RCC 7860 (cell line): ENCODE measurements around the gene NAGPA.

Experiments used
- DNase-seq: peaks from one replicate; pipeline ENCODE4 v3.0.0-alpha.2; 2015; ENCODE audit warnings: low spot score
- FAIRE-seq: peaks from 2 replicates; lab custom pipeline; 2012; peaks lifted over from hg19 to GRCh38; lab: Jason Lieb, UNC

Gene NAGPA

GRCh38 chr16:5028950-5029475 is 4.7 kb downstream of the NAGPA start:
- FAIRE-seq (no peak), DNase-seq (no peak)

DNA sequence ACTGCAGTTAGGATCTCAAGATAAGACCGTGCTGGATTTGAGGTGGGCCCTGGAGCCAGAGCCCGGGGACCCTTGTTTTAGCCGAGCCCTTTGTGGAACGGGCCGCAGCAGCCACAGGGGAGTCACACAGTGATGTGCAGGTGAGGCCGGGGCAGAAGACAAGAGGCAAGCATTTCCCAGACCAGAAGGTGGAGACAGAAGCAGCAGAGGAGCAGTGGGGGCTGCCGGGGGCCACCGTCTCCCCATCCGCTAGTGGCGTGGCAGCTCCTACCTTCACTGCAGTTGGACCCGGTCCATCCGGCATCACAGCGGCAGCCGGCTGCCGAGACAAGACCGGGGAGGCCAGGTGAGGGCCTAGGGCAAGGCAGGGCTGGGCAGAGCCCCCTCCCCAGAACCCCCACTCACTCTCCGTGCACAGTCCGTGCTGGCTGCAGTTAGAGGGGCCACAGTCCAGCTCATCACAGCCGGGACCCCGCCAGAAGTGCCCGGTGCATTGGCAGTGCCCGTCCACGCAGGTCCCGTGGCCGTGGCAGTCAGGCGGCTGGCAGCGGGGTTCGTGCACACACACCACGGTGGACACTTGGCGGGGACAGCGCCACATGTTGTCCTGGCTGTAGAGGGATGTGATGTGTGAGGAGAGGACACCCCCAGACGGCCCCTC is 6.0 kb downstream of the NAGPA start:
- FAIRE-seq (no peak), DNase-seq (no peak)

GRCh38 chr16:5027086-5027485 is 6.6 kb downstream of the NAGPA start:
- DNase-seq (no peak), FAIRE-seq (no peak)

- no peak for FAIRE-seq
- no peak for DNase-seq
Measured at GRCh38 chr16:5026664-5027063, 7.1 kb downstream of the NAGPA start.

- FAIRE-seq (no peak), DNase-seq (no peak)
Measured at GRCh38 chr16:5025171-5025632, 8.5 kb downstream of the NAGPA start.

- peak; percentile 15 for DNase-seq
- FAIRE-seq, result no peak
Measured at GRCh38 chr16:5024632-5025031, 9.1 kb downstream of the NAGPA start.

DNA sequence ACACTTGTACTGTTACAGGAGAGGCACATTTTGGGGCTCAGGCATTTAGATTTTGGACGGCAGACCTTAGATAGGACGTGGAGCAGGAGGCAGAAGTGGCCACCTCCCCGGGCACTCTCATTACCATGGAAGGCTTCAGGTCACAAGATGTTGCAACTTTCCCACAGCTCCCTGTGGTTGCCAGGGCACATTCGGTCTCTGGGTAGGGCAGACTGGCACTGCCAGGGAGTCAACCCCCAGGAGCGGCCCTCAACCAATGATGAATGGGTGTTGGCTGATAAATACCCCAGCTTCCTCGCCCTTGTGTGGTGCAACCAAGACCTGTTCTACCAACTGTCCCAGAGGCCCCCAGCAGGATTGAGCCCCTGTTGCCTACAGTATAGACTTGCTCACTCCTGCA is 11.2 kb downstream of the NAGPA start:
- no peak for FAIRE-seq
- no peak for DNase-seq

DNA sequence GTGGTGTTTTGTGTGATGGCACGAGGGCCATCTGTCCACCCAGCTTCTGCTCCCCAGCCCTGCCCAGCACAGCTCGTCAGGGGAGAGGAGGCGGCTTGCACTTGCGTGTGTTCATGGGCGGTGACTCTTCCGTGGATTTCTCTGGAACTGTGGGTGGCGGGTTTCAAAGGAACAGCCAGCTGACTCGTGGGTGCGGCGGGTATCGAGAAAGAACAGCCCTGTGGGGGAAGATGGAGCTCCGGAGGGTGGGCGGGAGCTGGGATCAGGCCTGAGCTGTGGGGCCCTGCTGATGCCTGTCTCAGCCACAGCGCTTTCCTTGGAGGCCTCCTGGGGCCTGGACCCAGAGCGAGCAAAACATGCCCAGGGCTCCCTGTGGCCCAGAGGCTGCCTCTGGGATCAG is 13.2 kb downstream of the NAGPA start:
- no peak for FAIRE-seq
- no peak for DNase-seq

GRCh38 chr16:5019775-5020174 is 14.0 kb downstream of the NAGPA start:
- FAIRE-seq (no peak), DNase-seq (no peak)

- DNase-seq (no peak), FAIRE-seq (no peak)
Measured at GRCh38 chr16:5018793-5019192, 14.9 kb downstream of the NAGPA start.

DNA sequence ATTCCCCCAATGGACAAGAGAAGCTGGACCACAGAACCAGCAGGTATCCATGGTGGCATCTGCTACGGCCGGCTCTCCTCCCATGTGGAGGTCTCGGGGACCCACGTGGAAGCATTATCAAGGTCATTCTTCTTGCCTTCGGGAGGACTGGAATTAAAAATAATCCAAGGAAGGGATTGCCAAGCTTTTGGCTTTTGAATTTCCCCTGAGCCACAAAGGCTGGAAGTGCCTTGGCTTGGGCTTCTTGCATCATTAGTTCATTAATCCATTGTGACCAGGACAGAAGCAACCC is 16.1 kb downstream of the NAGPA start:
- no peak for FAIRE-seq

GRCh38 chr16:5016967-5017677 is 16.6 kb downstream of the NAGPA start:
- FAIRE-seq, result no peak

More for the DNA sequence above, 16.1 kb downstream of the NAGPA start:
- DNase-seq, result no peak

GRCh38 chr16:5015887-5016286 is 17.8 kb downstream of the NAGPA start:
- no peak for FAIRE-seq
- DNase-seq, result no peak

More at GRCh38 chr16:5016967-5017677, 16.6 kb downstream of the NAGPA start:
- DNase-seq, result no peak

GRCh38 chr16:5015351-5015750 is 18.4 kb downstream of the NAGPA start:
- DNase-seq, result no peak
- no peak for FAIRE-seq

DNA sequence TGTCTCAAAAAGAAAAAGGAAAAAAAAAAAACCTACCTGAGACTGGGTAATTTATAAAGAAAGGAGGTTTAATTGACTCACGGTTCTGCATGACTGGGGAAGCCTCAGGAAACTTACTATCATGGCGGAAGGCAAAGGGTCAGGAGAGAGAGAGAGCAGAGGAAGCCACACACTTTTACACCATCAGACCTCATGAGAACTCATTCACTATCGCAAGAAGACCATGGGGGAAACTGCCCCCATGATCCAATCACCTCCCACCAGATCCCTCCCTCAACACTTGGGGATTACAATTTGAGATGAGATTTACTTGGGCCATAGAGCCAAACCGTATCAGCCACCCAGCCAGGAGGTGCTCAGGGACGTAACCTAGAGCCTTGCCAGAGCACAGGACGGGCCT is 20.8 kb downstream of the NAGPA start:
- DNase-seq, result no peak
- no peak for FAIRE-seq

GRCh38 chr16:5011637-5012036 is 22.1 kb downstream of the NAGPA start:
- FAIRE-seq, result no peak

GRCh38 chr16:5010576-5011329 is 23.0 kb downstream of the NAGPA start:
- no peak for FAIRE-seq
- no peak for DNase-seq

More at GRCh38 chr16:5011637-5012036, 22.1 kb downstream of the NAGPA start:
- DNase-seq, result no peak

- DNase-seq (no peak), FAIRE-seq (no peak)
Measured at GRCh38 chr16:5008311-5008731, 25.4 kb downstream of the NAGPA start.

DNA sequence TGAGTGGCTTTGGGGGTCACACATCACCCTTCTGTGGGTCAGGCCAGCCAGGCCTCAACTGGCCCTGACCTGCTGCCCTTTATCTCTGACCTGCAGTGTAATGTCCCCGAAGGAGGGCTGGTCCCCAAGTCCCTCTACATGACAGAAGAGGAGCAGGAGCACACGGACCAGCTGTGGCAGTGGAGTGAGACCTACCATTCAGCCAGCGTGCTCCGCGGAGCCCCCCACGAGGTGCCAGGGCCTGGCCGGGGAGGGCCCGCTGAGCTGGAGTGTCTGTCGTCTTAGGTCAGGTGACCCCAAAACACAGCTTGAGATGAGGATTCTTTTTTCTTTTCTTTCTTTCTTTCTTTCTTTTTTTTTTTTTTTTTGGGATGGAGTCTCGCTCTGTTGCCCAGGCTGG is 26.5 kb downstream of the NAGPA start:
- FAIRE-seq (no peak), DNase-seq (no peak)

DNA sequence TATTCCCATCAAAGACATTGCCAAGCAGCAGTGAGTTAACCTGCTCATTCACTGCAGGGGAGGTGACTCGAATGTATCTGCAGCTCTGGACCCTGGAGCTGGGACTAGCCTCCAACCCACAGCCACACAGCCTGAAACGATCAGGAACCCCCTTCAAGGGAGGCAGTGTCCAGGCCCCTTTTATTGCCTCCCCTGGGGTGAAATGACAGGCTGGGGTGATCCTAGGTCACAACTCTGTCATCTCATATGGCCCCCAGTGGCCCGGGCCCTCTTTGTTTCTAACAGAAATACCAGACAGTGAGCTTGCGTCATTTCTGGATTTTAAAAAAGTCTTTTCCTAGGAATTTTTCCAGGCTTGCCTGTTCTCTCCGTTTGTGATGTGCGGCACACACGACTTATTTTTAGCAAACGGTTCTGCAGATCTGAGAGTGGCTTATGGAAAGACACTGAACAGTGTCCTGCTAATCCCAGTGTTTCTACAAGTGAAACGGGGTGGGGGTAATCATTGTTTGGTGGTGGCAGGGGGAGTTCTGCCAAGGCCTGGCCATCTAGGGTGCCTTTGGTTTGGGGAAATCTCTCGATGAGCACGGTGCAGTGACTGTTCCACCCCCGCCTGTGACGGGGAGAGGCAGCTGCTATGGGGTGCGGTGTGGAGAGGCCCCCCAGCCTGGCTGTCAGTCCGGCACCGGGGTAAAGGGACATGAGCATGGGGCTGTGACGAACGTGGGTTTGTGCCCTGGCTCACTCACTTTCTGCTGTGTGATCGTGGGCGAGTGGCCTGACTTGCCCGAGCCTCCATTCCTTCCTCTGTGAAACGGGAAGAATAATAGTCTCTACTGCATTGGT is 27.2 kb downstream of the NAGPA start:
- FAIRE-seq, result no peak

GRCh38 chr16:5005916-5006315 is 27.8 kb downstream of the NAGPA start:
- FAIRE-seq (no peak), DNase-seq (no peak)

More for the DNA sequence above, 27.2 kb downstream of the NAGPA start:
- DNase-seq, result no peak
